NCI-H2196 (cell line): ENCODE data around the gene ACER1.
A peak's percentile ranks its signal among the peaks of the same experiment; 100 is the strongest.

Experiments
- DNase-seq: peaks from one replicate; lab custom pipeline; 2025; ENCODE audit not compliant: unreplicated experiment; lab: John Stamatoyannopoulos, UW

ACER1 gene

DNA sequence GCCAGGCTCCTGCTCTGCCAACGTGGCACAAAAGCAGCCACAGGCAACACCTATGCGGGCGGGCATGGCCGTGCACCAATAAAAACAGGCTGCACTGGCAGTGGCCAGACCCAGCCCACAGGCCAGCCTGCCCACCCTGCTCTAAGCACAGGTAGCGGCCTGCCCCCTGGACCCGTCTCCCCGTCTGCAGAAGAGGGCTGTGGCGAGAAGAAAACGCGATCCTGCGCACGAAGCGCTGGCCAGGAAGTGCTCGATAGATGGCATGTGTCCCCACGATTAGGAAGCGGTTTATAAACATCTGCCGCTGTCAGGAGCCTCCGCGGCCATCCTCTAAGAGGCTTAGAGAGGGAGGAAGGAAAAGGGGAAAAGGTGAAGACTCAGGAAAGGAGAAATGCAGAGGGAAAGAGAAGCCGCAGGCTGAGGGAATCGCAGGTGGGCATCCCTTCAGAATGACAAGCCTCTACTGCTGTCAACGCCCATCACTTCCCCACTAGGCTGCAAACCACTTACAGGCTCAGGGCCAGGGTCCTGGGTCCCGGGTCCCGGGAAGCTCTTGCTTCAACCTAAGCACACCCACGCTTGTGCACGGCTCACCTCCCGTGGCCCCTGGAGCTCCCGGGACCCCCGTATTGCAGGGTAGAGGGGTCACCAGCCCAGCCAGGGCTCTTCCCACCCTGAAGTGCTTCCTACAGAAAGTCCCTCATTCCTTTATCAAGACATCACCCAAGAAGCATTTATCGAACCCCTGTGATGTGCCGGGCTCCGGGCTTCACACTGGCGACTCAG is 64.1 kb downstream of the ACER1 start:
- DNase-seq, result no peak

DNA sequence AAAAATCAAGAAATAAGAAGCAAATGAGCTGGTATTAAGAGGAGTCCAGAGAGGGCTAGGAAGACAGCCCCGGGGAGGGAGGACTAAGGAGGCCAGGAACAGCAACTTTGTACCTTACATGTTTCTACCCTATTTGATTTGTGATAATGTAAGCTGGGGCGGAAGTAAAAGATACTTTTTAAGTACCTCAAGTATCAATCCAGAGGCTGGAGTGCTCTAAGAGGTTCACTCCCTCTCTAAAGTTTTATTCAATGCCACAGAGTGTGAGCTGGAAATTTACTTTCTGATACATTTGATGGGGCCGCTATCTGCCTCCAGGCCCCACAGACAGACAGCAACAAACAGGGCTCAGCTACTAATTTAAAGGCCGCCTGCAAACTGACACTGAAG is 65.0 kb downstream of the ACER1 start:
- no peak for DNase-seq

DNA sequence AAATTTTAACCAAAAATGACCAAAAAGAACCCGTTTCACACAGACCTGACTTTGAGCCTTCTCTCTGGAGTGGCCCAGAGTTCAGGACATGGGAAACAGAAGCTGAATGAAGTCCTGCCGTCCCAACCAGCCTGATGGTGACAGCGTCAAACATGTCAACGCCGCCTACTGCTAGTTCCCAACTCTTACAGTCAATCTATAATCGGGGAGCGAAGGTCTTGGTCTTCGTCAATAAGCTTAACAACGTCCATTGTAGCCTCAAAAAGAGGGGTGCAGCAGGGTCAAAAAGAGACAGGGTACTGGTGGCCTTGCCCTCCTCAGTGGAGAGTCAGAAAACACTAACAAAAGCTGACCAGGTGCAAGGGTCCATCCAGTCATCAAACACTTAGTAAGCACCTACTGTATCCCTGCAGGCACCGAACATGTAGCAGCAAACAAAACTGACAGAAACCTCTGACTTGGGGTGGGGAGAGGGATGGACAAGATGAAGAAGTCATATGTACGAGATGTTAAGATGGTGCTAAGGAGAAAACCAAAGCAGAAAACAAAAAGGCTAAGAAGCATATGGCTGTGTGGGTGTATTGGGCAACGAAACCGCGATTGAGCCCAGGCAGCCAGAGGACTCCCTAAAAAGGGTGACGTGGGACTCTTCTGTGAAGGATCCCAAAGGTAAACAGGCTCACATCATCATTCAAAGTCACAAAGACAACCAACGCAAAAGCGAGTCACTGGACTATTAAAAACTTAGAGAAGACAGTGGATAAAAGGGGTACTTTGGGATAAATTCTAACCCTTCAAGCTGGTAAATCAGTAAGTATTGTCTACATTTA is 65.6 kb downstream of the ACER1 start:
- DNase-seq, result no peak

GRCh38 chr19:6264803-6265202 is 68.6 kb downstream of the ACER1 start:
- no peak for DNase-seq

- DNase-seq, result no peak
These were observed 69.5 kb downstream of the ACER1 start for GRCh38 chr19:6263735-6264444.

GRCh38 chr19:6263306-6263705 is 70.1 kb downstream of the ACER1 start:
- no peak for DNase-seq

DNA sequence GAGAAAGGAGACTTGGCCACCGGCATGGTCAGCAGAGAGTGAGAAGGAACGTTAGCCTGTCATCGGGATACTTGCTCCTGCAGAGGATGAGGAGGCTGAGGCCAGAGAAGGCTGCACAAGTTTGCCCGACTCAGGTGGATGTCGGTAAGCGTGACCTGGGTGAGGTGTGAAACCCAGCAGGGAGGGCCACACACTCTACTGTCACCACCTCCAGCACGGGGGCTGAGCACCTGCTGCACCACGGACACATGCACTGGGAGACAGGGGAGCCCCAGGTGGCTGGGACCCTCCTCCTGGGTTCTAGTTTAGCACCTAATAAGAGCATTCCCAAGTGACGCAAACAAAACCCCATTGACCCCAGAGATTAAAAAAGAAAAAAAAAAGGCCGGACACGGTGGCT is 70.9 kb downstream of the ACER1 start:
- DNase-seq, result no peak

GRCh38 chr19:6261883-6262282 is 71.5 kb downstream of the ACER1 start:
- no peak for DNase-seq

DNA sequence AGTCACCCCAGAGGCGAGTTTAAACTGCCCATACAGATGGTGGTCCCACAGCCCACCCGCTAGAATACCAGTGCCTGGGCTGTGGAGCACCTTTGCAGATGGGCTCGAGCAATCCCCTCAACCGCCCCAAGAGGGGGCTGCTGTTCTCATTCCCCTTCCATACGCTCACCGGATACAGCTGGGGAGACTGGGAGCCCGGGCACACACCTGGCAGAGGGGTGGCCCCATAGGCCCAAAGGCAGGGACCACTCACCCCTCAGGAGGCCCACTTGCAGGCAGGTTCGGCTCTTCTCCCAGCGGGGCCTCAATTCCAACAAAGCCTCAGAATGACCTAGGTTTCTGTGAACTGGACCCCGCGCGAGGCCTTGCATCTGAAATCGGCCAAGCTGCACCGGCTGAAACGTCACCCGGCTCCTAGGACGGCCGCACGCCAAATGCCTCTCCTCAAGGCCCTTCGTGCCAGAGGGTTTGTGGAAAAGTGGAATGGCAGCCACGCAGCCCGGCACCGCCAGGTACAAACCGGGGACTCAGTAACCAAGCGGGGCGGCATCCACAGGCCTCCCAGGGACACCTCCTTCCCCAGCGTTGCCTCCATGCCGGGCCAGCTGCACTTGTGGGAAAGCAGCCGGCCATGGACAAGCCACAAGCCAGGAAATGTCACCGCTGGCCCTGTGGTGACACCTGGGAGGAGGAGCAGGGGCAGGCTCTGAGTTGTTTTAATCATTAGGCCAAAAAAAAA is 72.3 kb downstream of the ACER1 start:
- peak; percentile 15 for DNase-seq

- DNase-seq, result no peak
These were observed 73.0 kb downstream of the ACER1 start for GRCh38 chr19:6260376-6260775.

- no peak for DNase-seq
These were observed 74.0 kb downstream of the ACER1 start for GRCh38 chr19:6259312-6259861.

GRCh38 chr19:6258812-6259311 is 74.5 kb downstream of the ACER1 start:
- DNase-seq, result no peak
